ENCODE data around the gene PIMREG.
"Not testable (repeated sequence)": the region's sequence is repeated elsewhere in the genome, so short reads cannot be mapped to it uniquely, and the experiment has no call there.

PIMREG gene

GRCh38 chr17:6479622-6480302 lies 35.5 kb downstream of the PIMREG start:
- TF ChIP-seq EZH2phosphoT487 (conservative IDR thresholded peaks at IDR 0.05; ENCODE audit: low read length) (no peak), CTCF (IDR thresholded peaks at IDR 0.05; ENCODE audit: insufficient read depth, low read length, poor library complexity, severe bottlenecking) (no peak)
- H2AFZ ChIP-seq (ENCODE audit: low read depth, low read length, severe bottlenecking): no peak overlapping the region

GRCh38 chr17:6480303-6480675 lies 36.0 kb downstream of the PIMREG start:
- no peaks in the 10 kb centered on the region for H3K9me3 ChIP-seq (ENCODE audit: insufficient read depth, low read length)
- TF ChIP-seq EZH2phosphoT487 (conservative IDR thresholded peaks at IDR 0.05; ENCODE audit: low read length) (no peak), CTCF (IDR thresholded peaks at IDR 0.05; ENCODE audit: insufficient read depth, low read length, poor library complexity, severe bottlenecking) (no peak)
- H3F3A ChIP-seq (ENCODE audit: insufficient read depth): no peaks in the 10 kb centered on the region
- no peaks in the 10 kb centered on the region for H3K36me3 ChIP-seq (ENCODE audit: low read length)
- no peak overlapping the region for H2AFZ ChIP-seq (ENCODE audit: low read depth, low read length, severe bottlenecking)
- no peaks in the 10 kb centered on the region for H3K9me2 ChIP-seq (replicated peaks; ENCODE audit: insufficient read depth, low read length)
- no peak overlapping the region for H3K27ac ChIP-seq (ENCODE audit: low read depth, low read length)
- H3K4me3 ChIP-seq (ENCODE audit: insufficient read depth, low read length, poor library complexity, severe bottlenecking): no peak overlapping the region
- no peaks in the 10 kb centered on the region for H3K79me2 ChIP-seq (ENCODE audit: insufficient read depth, low read length)
- no peak overlapping the region for H3K9ac ChIP-seq (ENCODE audit: low read length)
- no peaks in the 10 kb centered on the region for H3K27me3 ChIP-seq (ENCODE audit: low read length)
- no peaks in the 10 kb centered on the region for H4K20me1 ChIP-seq (ENCODE audit: low read depth, low read length)
- no peak overlapping the region for H3K4me2 ChIP-seq (ENCODE audit: low read depth, low read length, poor library complexity, severe bottlenecking)

More at GRCh38 chr17:6479622-6480302, 35.5 kb downstream of the PIMREG start:
- H3K9ac ChIP-seq (ENCODE audit: low read length): no peak overlapping the region
- H4K20me1 ChIP-seq (ENCODE audit: low read depth, low read length): no peaks in the 10 kb centered on the region
- no peaks in the 10 kb centered on the region for H3K79me2 ChIP-seq (ENCODE audit: insufficient read depth, low read length)
- no peak overlapping the region for H3K27ac ChIP-seq (ENCODE audit: low read depth, low read length)
- H3F3A ChIP-seq (ENCODE audit: insufficient read depth): no peaks in the 10 kb centered on the region
- no peak overlapping the region for H3K4me3 ChIP-seq (ENCODE audit: insufficient read depth, low read length, poor library complexity, severe bottlenecking)
- no peaks in the 10 kb centered on the region for H3K9me2 ChIP-seq (replicated peaks; ENCODE audit: insufficient read depth, low read length)
- no peaks in the 10 kb centered on the region for H3K36me3 ChIP-seq (ENCODE audit: low read length)
- H3K4me2 ChIP-seq (ENCODE audit: low read depth, low read length, poor library complexity, severe bottlenecking): no peak overlapping the region
- H3K27me3 ChIP-seq (ENCODE audit: low read length): no peaks in the 10 kb centered on the region
- H3K9me3 ChIP-seq (ENCODE audit: insufficient read depth, low read length): no peaks in the 10 kb centered on the region

- no peaks in the 10 kb centered on the region for H4K20me1 ChIP-seq (ENCODE audit: low read depth, low read length)
- no peak overlapping the region for H2AFZ ChIP-seq (ENCODE audit: low read depth, low read length, severe bottlenecking)
- H3K79me2 ChIP-seq (ENCODE audit: insufficient read depth, low read length): no peaks in the 10 kb centered on the region
- H3K4me3 ChIP-seq (ENCODE audit: insufficient read depth, low read length, poor library complexity, severe bottlenecking): no peak overlapping the region
- H3K27me3 ChIP-seq (ENCODE audit: low read length): no peaks in the 10 kb centered on the region
- no peaks in the 10 kb centered on the region for H3K36me3 ChIP-seq (ENCODE audit: low read length)
- H3K27ac ChIP-seq (ENCODE audit: low read depth, low read length): no peak overlapping the region
- no peaks in the 10 kb centered on the region for H3F3A ChIP-seq (ENCODE audit: insufficient read depth)
- no peak overlapping the region for H3K4me2 ChIP-seq (ENCODE audit: low read depth, low read length, poor library complexity, severe bottlenecking)
- no peaks in the 10 kb centered on the region for H3K9me3 ChIP-seq (ENCODE audit: insufficient read depth, low read length)
- no peak for TF ChIP-seq CTCF (IDR thresholded peaks at IDR 0.05; ENCODE audit: insufficient read depth, low read length, poor library complexity, severe bottlenecking)
- no peak overlapping the region for H3K9ac ChIP-seq (ENCODE audit: low read length)
- no peaks in the 10 kb centered on the region for H3K9me2 ChIP-seq (replicated peaks; ENCODE audit: insufficient read depth, low read length)
Observed at GRCh38 chr17:6482105-6482455, 37.8 kb downstream of the PIMREG start.

GRCh38 chr17:6482796-6483195 lies 38.5 kb downstream of the PIMREG start:
- not testable (repeated sequence) for H3K27ac ChIP-seq (ENCODE audit: low read depth, low read length); H3K4me2 ChIP-seq (ENCODE audit: low read depth, low read length, poor library complexity, severe bottlenecking); H3K9me2 ChIP-seq (replicated peaks; ENCODE audit: insufficient read depth, low read length)

More at GRCh38 chr17:6482796-6483195, 38.5 kb downstream of the PIMREG start:
- H3K9ac ChIP-seq (ENCODE audit: low read length); H2AFZ ChIP-seq (ENCODE audit: low read depth, low read length, severe bottlenecking); H4K20me1 ChIP-seq (ENCODE audit: low read depth, low read length); H3K27me3 ChIP-seq (ENCODE audit: low read length); H3K9me3 ChIP-seq (ENCODE audit: insufficient read depth, low read length); H3K4me3 ChIP-seq (ENCODE audit: insufficient read depth, low read length, poor library complexity, severe bottlenecking); H3F3A ChIP-seq (ENCODE audit: insufficient read depth); H3K79me2 ChIP-seq (ENCODE audit: insufficient read depth, low read length); H3K36me3 ChIP-seq (ENCODE audit: low read length): not testable (repeated sequence)

All from SU-DHL-6 (cell line).